Measurements from ENCODE around the gene PBX1. TPM values are rescaled to one million over a fixed set of nuclear protein-coding genes. Genes with fewer than 3 reads are reported as not detected.

The PBX1 gene
- total and polyA plus RNA-seq, 2 of the 4 experiments (the other 2 are of a cell fraction) = 13.9 to 17.9 TPM

- Histone ChIP-seq H3K56ac (ENCODE audit: extremely low read depth, insufficient read depth, low read length) (no peak overlapping the region), H2AFZ (replicated peaks; ENCODE audit: low read length, poor library complexity) (no peak overlapping the region), H4K5ac (ENCODE audit: low read depth, low read length) (no peak overlapping the region), H3K9ac (ENCODE audit: low read depth, low read length) (no peak overlapping the region), H3K36me3 (ENCODE audit: control insufficient read depth, insufficient read depth, low read length) (peaks cover 8% of the 10 kb centered on the region; the same call in 1 of the 2 replicates), H3K4me1 (ENCODE audit: control insufficient read depth, insufficient read depth, low read length) (peaks cover 3% of the 10 kb centered on the region), H2BK20ac (ENCODE audit: low read depth, low read length) (no peak overlapping the region), H3K4me3 (ENCODE audit: insufficient read depth, low read depth, low read length) (no peak overlapping the region), H2BK5ac (ENCODE audit: low read depth, low read length, poor library complexity, severe bottlenecking) (no peak overlapping the region), H3K27me3 (ENCODE audit: control insufficient read depth, insufficient read depth, low read length) (no peaks in the 10 kb centered on the region), H4K8ac (ENCODE audit: low read depth in 2 of 2, low read length in 2 of 2) (no peak overlapping the region), H2AK9ac (replicated peaks; ENCODE audit: low read depth, low read length, poor library complexity) (no peak overlapping the region), H3K9me1 (ENCODE audit: insufficient read depth, low read length) (no peaks in the 10 kb centered on the region; the same call in 1 of the 2 replicates), H4K91ac (ENCODE audit: insufficient read depth, low read depth, low read length) (no peak overlapping the region), H4K20me1 (ENCODE audit: insufficient read depth, low read length) (no peaks in the 10 kb centered on the region), H3K14ac (replicated peaks; ENCODE audit: low read depth, low read length) (no peak overlapping the region), H2BK15ac (ENCODE audit: low read depth, low read length) (no peak overlapping the region), H3K4me2 (ENCODE audit: low read depth, low read length) (no peak overlapping the region), H3K79me1 (ENCODE audit: low read depth in 1 of 2, low read length in 2 of 2) (peaks cover 8 to 17% of the 10 kb centered on the region in 2 experiments; a peak in 3 of 4 replicates), H3K27ac (ENCODE audit: insufficient read depth, low read length) (no peak overlapping the region), H3K4ac (ENCODE audit: low read depth, low read length) (no peak overlapping the region), H3K18ac (ENCODE audit: low read depth, low read length) (no peak overlapping the region), H2AK5ac (ENCODE audit: low read depth, low read length) (no peak overlapping the region), H2BK120ac (ENCODE audit: low read depth, low read length) (no peak overlapping the region), H3K9me3 (ENCODE audit: control insufficient read depth, insufficient read depth, low read length) (no peaks in the 10 kb centered on the region), H3K23ac (ENCODE audit: low read depth, low read length) (no peak overlapping the region)
- ChIA-PET POLR2A (ENCODE audit: unreplicated experiment) (no interaction called here), CTCF (no interaction called here)
- in situ Hi-C loops (cut with MboI; ENCODE audit: low sequenced_read_pairs) (loop anchor here (10.0 kb wide), 1 partner anchor 215 kb away; no protein-coding TSS in a partner anchor), dilution Hi-C loops (cut with HindIII; ENCODE audit: low sequenced_read_pairs, unreplicated experiment) (no loop called here), intact Hi-C loops (cut with micrococcal nuclease) (no loop called here)
- no CpG with 5 or more reads among the region's 4 CpGs for WGBS, 2 experiments (ENCODE audit: extremely low coverage in 2 of 2, insufficient read length in 1 of 2)
- DNase-seq = no peak
- no TSS peak for BruUV-seq (replicated peaks)
- no peak for TF ChIP-seq RCOR1 (IDR thresholded peaks at IDR 0.05; ENCODE audit: insufficient replicate concordance, low read length)
- TF ChIP-seq NFE2L2 (IDR thresholded peaks at IDR 0.05; ENCODE audit: low read depth, low read length) = no peak
- TF ChIP-seq CEBPB (IDR thresholded peaks at IDR 0.05; ENCODE audit: low read depth, low read length) = 0 out of 2 replicates have a peak, but pooled peaks have one; percentile 18
- no peak for ATAC-seq (ENCODE audit: low read depth)
Observed at GRCh38 chr1:164569866-164570265, 10.9 kb downstream of the PBX1 start.
